Measurements from ENCODE around the gene MYZAP.

The MYZAP gene

DNA sequence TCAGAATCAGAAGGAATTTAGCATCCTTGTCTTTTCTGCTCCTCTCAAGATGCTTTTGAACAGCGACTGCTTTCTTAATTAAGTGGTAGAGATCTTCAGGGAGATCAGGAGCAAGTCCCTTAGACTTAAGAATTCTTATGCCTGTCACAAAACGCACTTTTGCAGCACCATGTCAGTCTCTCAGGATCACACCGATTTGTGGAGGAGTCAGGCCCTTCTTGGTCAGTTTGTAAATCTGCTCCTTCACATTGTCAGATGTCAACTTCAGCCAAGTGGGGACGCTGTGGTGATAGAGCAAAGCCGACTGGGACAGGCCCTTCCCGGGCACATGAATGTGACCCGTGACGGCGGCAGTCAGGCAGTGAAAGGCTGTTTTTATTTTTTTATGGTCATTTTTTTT is 35.7 kb upstream of the MYZAP start:
- Histone ChIP-seq H3K27me3 (peaks cover 3% of the 10 kb centered on the region), H3K9me3 (no peaks in the 10 kb centered on the region), H3K4me1 (ENCODE audit: control insufficient read depth in 1 of 2, insufficient read depth in 1 of 2, low read depth in 1 of 2, low read length in 1 of 2) (peaks cover 0 to 1% of the 10 kb centered on the region in 2 experiments), H3K27ac (no peak overlapping the region), H3K4me3 (ENCODE audit: low read depth in 1 of 2, low read length in 1 of 2) (no peak overlapping the region), H3K36me3 (no peaks in the 10 kb centered on the region)
- TF ChIP-seq, protein P1, sequence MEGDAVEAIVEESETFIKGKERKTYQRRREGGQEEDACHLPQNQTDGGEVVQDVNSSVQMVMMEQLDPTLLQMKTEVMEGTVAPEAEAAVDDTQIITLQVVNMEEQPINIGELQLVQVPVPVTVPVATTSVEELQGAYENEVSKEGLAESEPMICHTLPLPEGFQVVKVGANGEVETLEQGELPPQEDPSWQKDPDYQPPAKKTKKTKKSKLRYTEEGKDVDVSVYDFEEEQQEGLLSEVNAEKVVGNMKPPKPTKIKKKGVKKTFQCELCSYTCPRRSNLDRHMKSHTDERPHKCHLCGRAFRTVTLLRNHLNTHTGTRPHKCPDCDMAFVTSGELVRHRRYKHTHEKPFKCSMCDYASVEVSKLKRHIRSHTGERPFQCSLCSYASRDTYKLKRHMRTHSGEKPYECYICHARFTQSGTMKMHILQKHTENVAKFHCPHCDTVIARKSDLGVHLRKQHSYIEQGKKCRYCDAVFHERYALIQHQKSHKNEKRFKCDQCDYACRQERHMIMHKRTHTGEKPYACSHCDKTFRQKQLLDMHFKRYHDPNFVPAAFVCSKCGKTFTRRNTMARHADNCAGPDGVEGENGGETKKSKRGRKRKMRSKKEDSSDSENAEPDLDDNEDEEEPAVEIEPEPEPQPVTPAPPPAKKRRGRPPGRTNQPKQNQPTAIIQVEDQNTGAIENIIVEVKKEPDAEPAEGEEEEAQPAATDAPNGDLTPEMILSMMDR (IDR thresholded peaks at IDR 0.05): no peak

DNA sequence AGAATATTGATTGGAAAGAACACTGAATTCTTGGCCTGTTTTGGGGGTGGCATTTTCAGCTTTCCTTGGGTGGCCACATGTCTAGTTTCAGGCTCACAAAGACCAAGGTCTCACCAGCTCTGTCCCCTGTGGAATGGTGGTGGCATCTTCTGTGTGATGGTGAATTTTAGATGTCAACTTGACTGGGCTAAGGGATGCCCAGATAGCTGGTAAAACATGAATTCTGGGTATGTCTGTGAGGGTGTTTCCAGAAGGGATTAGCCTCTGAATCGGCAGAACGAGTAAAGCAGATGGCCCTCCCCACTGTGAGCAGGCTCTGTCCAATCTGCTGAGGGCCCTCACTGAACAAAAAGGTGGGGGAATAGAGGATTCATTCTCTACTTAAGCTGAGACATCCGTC is 34.4 kb upstream of the MYZAP start:
- no peak overlapping the region for H3K27ac ChIP-seq

DNA sequence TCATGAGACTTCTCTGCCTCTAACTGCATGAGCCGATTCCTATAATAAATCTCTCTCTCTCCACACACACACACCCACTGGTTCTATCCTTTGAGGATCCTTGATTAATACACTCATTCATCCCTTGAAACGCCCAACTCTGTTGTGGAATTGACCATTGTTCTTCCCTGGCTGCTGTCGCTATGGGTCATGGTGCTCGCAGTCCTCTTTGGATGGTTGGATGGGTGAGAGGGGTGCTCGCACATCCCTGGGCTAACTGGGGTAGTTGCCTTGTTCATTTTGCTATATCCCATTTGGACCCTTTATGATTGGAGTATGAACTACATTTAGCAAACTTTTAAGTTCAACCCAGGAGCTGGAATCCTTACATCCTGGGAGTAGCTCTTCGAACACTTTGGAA is 33.9 kb upstream of the MYZAP start:
- H3K36me3 ChIP-seq: no peaks in the 10 kb centered on the region
- H3K27me3 ChIP-seq: peaks cover 20% of the 10 kb centered on the region
- H3K9me3 ChIP-seq: no peaks in the 10 kb centered on the region
- TF ChIP-seq, protein P1 (IDR thresholded peaks at IDR 0.05): no peak
- H3K4me3 ChIP-seq (ENCODE audit: low read depth in 1 of 2, low read length in 1 of 2): no peak overlapping the region
- H3K27ac ChIP-seq: no peak overlapping the region
- H3K4me1 ChIP-seq (ENCODE audit: control insufficient read depth in 1 of 2, insufficient read depth in 1 of 2, low read depth in 1 of 2, low read length in 1 of 2): peaks cover 0 to 5% of the 10 kb centered on the region in 2 experiments

More for the DNA sequence above, 34.4 kb upstream of the MYZAP start:
- Histone ChIP-seq H3K27me3 (peaks cover 15% of the 10 kb centered on the region), H3K36me3 (no peaks in the 10 kb centered on the region), H3K4me3 (ENCODE audit: low read depth in 1 of 2, low read length in 1 of 2) (no peak overlapping the region), H3K4me1 (ENCODE audit: control insufficient read depth in 1 of 2, insufficient read depth in 1 of 2, low read depth in 1 of 2, low read length in 1 of 2) (peaks cover 0 to 5% of the 10 kb centered on the region in 2 experiments), H3K9me3 (no peaks in the 10 kb centered on the region)
- TF ChIP-seq, protein P1 (IDR thresholded peaks at IDR 0.05): no peak

DNA sequence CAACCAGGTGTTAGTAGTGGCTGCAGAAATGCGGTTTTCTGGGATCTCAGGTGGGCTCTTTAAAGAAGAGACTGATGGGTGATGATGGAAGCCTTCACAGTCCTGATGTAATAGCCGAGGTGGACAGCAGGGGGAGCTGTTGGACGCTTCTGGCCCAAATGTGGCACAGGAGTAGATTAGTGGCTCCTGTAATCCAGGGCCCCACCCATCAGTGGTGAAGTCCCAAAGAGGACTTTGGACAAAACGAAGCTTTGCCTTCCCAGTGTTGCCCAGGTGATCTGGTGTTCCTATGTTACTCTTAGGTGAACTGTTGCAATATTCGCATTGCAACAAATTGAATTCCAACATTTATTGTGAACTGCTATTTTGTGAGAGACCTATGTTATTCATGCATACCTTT is 31.8 kb upstream of the MYZAP start:
- peaks cover 0 to 5% of the 10 kb centered on the region in 2 experiments for H3K4me1 ChIP-seq (ENCODE audit: control insufficient read depth in 1 of 2, insufficient read depth in 1 of 2, low read depth in 1 of 2, low read length in 1 of 2)
- H3K27me3 ChIP-seq: peaks cover 41% of the 10 kb centered on the region
- H3K9me3 ChIP-seq: no peaks in the 10 kb centered on the region
- H3K36me3 ChIP-seq: no peaks in the 10 kb centered on the region
- TF ChIP-seq, protein P1 (IDR thresholded peaks at IDR 0.05): peak; percentile 73
- no peak overlapping the region for H3K27ac ChIP-seq
- no peak overlapping the region for H3K4me3 ChIP-seq (ENCODE audit: low read depth in 1 of 2, low read length in 1 of 2)

DNA sequence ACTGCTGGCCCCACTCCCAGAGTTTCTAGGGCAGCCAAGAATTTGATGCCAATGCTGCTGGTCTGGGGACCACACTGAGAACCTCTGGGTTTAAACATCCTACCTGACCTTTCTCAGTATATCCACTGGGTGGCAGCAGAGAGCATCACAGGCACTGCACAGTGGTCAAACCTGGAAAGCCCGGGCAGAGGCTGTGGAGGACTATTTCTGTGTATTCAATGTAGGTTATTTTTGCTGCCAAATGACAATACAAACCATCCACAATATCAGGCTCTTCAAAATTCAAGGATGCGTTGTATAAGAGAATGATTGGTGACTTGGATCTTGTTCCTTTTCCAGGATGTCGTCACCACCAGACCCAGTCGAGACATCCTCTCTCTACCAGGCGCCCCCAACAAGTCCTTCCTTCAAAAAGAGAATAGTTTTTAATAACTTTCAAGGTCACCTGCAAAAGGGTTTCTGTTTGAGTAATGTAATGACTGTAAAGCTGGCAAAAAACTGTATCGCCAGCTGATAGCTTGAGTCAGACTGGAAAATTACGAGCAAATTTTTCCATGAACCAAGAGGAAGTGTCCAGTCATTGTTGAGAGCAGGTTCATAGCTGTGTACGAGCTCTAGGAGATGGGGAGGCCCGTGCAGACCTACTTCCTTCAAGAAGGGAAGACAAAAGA is 30.5 kb upstream of the MYZAP start:
- H3K36me3 ChIP-seq: no peaks in the 10 kb centered on the region
- H3K4me1 ChIP-seq (ENCODE audit: control insufficient read depth in 1 of 2, insufficient read depth in 1 of 2, low read depth in 1 of 2, low read length in 1 of 2): peaks cover 3 to 11% of the 10 kb centered on the region in 2 experiments
- H3K27ac ChIP-seq: no peak overlapping the region
- H3K4me3 ChIP-seq (ENCODE audit: low read depth in 1 of 2, low read length in 1 of 2): no peak overlapping the region
- H3K27me3 ChIP-seq: peaks cover 54% of the 10 kb centered on the region
- TF ChIP-seq, protein P1 (IDR thresholded peaks at IDR 0.05): peak; percentile 74
- no peaks in the 10 kb centered on the region for H3K9me3 ChIP-seq

All from neutrophil (primary cell).